LNCAP (cell line): ENCODE results near the gene FGGY.

ENCODE experiments used
- CTCF ChIP-seq: fragments of 450-650 bp; IDR thresholded peaks from 2 replicates; pipeline ENCODE4 v1.5.1; 2017; ENCODE audit warnings: mild to moderate bottlenecking

Gene FGGY

GRCh38 chr1:59332983-59333382, 36.1 kb downstream of the FGGY start:
- no peak for TF ChIP-seq CTCF

GRCh38 chr1:59333626-59334277, 36.9 kb downstream of the FGGY start:
- TF ChIP-seq CTCF, result no peak

- TF ChIP-seq CTCF, result no peak
Measured at GRCh38 chr1:59340411-59341307, 43.8 kb downstream of the FGGY start.

GRCh38 chr1:59342801-59343575, 46.1 kb downstream of the FGGY start:
- no peak for TF ChIP-seq CTCF

- TF ChIP-seq CTCF, result no peak
Measured at GRCh38 chr1:59343576-59343840, 46.6 kb downstream of the FGGY start.

- no peak for TF ChIP-seq CTCF
Measured at GRCh38 chr1:59345221-59345620, 48.3 kb downstream of the FGGY start.

- TF ChIP-seq CTCF, result no peak
Measured at GRCh38 chr1:59346429-59346828, 49.5 kb downstream of the FGGY start.
